ENCODE measurements around the gene SPRR3. TPM values are rescaled to one million over a fixed set of nuclear protein-coding genes. Genes with fewer than 3 reads are reported as not detected.

Gene SPRR3
- not detected for total RNA-seq
- long read RNA-seq = 0 reads

DNA sequence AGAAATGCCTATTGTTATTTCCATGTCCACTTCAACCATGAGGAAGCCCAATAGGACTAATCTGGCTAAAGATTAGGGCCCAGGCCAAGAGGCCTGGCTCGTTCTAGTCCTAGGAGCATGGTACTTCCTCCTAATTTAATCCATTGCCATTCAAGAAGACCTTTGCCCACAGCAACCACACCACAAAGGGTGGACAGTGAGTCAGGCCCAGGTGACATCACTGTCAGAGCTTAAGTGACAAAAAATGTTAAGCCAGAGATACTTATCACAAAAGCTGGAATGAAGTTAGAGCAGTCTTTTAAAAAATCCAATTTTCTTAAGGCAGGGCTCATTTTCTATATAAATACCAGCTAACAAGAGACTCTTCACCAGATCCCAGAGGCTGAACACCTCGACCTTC, at the start of gene SPRR3:
SPRR3 (plus strand) TSS at position 368 of the 400 bp plus-strand sequence. CDS start 1,272 bp downstream, outside the sequence.
- DNase-seq (ENCODE audit: low spot score) = no peak
- intact Hi-C loops (cut with DNase I) = no loop called here

DNA sequence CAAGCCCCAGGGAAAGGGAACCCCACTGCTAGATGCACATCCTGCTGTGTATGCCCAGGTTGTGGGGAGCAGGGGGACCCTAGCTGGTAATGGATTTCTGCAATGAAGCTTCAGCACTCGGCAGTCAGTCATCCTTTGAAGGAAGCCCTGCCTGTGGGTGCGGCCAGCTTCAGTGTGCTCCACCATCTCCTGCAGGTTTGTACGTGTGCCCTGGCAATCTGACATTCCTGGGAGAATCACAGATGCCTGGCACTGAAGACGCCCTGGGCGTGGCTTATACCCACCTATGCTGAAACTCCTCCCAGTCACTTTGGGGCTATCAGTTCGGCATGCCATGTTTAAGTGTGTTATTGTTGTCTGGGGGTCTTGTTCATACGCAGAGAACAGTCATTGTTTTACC, 47.8 kb upstream of the SPRR3 start:
- intact Hi-C loops (cut with DNase I) = no loop called here

GRCh38 chr1:152954436-152954835, 47.1 kb upstream of the SPRR3 start:
- DNase-seq (ENCODE audit: low spot score) = no peak
- intact Hi-C loops (cut with DNase I) = no loop called here

More for the DNA sequence above, 47.8 kb upstream of the SPRR3 start:
- DNase-seq (ENCODE audit: low spot score) = no peak

- no peak for DNase-seq (ENCODE audit: low spot score)
- intact Hi-C loops (cut with DNase I) = no loop called here
Measured at GRCh38 chr1:152957561-152957960, 44.0 kb upstream of the SPRR3 start.

DNA sequence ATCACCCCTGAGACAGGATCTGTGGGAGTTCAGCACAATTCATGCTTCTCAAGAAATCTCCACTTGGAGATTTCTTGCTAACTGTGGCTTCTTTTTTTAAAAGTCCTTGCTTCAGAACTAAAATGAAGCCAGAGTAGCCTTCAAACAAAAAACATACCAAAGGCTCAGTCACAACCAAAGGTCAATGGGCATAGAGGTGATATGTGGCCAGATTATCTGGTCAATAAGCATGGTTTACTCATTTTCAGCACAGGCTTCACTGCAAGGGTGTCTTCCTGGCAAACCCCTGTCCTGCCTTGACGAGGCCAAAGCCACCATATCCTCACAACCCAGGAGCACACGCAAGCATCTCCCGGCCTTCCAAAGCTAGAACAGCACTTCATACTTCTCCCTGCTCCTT, 42.3 kb upstream of the SPRR3 start:
- intact Hi-C loops (cut with DNase I) = no loop called here
- DNase-seq (ENCODE audit: low spot score) = no peak

GRCh38 chr1:152959801-152960451, 41.6 kb upstream of the SPRR3 start:
- intact Hi-C loops (cut with DNase I) = no loop called here
- no peak for DNase-seq (ENCODE audit: low spot score)

DNA sequence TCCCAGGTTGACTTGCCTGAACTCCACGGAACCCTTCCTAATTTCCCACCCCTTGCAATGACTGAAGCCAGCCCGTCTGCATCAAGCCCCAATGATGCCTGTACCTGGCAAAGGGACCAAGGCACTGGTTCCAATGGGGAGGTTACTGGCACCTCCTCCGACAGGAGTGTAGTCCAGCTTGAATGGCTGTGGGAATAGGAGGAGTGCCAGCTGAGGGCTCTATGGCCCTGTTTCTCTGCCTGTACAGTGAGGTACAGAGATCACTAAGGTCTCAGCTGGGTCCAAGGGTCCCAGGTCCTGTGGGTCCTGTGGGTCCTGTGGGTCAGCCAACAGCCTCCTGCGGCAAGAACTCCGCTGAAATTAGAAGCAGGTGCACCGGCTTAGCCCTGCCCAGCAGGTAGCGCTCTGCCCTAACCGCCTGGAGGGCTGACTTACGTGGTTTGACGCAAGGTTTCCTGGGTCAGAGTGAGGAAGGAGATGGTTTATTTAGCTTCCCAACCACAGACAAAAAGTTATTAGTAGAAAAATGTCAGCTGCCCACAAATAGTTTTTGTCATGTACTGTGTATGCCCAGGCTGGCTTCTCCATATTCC, 41.0 kb upstream of the SPRR3 start:
- no peak for DNase-seq (ENCODE audit: low spot score)
- intact Hi-C loops (cut with DNase I) = no loop called here

DNA sequence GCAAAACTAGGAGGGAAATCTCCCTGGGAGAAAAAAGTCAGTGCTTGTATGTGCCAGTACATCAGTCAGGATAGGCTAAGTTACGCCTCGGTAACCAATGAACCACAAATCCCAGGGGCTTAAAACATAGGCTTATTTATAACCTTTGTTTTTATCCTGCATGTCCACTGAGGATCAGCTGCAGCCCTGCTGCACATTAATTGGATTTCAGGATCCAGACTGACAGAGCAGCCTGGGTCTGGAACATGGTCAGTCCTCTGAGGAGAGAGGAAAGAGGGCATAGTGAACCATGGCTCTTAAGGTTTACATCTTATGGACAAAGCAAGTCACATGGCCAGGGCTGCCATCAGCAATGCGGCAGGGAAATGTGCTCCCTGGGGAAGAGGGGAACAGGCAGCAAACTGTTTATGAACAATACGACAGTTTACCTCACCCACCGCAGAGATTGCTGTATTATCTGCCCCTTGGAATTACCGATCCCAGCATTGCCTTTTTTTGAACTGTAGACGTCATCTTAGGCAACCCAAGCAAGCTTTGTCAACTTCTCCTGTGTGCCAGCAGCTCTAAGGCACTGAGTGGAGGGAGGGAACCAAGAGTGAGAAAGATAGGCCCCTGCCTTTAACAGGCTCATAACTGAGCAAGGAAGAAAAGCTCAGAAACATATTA, 40.2 kb upstream of the SPRR3 start:
- no peak for DNase-seq (ENCODE audit: low spot score)
- intact Hi-C loops (cut with DNase I) = no loop called here

- DNase-seq (ENCODE audit: low spot score) = no peak
- intact Hi-C loops (cut with DNase I) = no loop called here
Measured at GRCh38 chr1:152962876-152963415, 38.6 kb upstream of the SPRR3 start.

- intact Hi-C loops (cut with DNase I) = no loop called here
- DNase-seq (ENCODE audit: low spot score) = no peak
Measured at GRCh38 chr1:152964536-152964935, 37.0 kb upstream of the SPRR3 start.

DNA sequence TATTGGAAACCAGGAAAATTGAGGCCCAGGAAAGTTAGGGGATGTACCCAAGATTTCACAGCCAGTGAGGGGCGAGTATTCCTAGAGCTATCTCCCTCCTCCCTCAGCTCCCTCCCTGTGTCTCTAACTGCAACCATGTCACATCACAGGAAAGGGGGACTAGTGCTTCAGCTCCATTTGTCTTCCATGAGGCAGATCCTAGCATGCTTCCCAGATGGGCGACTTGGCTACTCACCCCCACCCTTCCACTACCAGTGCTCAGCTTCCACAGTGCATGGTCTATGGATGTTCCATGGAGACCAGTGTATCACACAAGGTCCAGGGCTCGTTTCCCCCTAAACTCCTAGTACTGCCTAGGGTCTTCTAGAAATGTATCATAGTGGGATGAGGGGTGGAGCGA, 35.7 kb upstream of the SPRR3 start:
- intact Hi-C loops (cut with DNase I) = no loop called here
- DNase-seq (ENCODE audit: low spot score) = no peak

DNA sequence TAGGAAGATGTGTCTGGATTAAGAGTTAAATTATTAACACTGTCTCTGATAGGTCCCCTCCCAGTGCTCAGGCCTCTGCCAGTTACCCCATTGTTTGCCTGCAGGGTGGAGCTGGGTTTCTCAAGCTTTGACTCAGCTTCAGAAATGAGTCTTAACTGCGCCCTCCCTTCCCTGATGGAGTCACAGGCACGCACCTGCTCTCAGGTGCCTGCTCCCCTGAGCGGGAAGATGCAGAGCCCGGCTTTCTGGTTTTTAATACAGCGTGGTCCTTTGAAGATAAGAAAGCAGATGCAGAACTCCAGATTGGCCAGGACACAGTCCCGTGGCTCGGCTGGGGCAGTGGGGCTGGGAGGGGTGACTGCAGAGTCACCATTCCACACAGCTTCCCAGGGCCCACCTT, 34.3 kb upstream of the SPRR3 start:
- DNase-seq (ENCODE audit: low spot score) = no peak
- intact Hi-C loops (cut with DNase I) = no loop called here

DNA sequence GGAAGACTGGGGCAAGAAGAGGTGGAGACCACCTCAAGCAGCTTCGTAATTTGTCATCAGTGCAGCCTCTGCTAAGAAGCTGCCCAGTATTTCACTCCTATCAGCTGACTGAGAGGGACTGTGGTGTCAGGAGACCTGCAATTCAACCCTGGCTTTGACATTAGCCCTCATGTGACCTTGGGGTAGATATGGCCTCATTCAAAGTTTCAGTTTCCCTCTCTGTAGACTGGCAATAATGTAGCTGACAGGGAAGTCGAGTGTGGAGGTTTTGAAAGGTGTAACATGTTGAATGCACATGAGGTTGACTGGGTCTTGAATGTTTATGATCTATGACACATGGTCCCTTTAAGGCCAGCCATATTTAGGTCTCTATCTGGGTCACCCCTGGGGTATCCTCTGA, 33.3 kb upstream of the SPRR3 start:
- no peak for DNase-seq (ENCODE audit: low spot score)
- intact Hi-C loops (cut with DNase I) = no loop called here

DNA sequence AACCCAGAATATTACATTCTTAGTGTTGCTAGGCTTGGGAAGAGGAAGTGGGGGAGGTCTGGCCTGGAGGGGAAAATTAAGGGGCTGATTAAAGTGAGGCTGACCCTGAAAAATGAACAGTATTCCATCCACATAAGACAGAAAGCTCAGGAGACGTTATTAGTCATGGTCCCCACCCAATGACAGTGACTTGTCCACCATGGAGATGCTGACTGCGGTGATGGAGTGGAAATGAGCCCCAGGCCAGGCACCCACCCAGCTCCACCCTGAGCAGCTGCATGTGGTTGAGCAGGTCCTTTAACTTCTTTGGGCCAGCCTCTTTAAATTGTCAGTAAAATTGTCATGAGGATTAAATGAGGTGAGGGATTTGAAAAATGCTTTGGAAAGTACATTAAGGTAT, 32.5 kb upstream of the SPRR3 start:
- DNase-seq (ENCODE audit: low spot score) = no peak
- intact Hi-C loops (cut with DNase I) = no loop called here

DNA sequence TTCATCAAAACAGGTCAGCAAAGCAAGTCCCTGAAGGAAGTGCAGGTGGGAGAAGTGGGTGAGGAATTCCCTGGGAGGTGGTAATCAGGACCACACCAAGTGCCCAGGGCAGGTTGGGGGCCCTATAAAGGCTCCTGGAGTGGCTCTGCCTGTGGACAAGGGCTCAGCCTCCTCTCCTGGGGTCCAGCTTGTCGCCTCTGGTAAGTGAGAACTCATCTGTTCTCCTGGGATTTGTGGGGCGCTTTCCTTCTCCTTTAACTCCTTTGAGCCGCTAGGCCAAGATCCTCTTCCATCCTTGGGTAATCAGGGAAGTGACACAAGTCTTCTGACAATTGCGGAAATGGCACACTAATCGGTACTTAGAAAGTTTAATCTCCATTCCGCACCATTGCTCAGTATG, 31.1 kb upstream of the SPRR3 start, which contains the start of gene SPRR4:
SPRR4 (plus strand) TSS at position 154 of the 400 bp plus-strand sequence. CDS start 1,243 bp downstream, outside the sequence.
- no peak for DNase-seq (ENCODE audit: low spot score)
- intact Hi-C loops (cut with DNase I) = no loop called here

GRCh38 chr1:152972196-152972886, 29.2 kb upstream of the SPRR3 start:
- intact Hi-C loops (cut with DNase I) = no loop called here
- no peak for DNase-seq (ENCODE audit: low spot score)

- DNase-seq (ENCODE audit: low spot score) = no peak
- intact Hi-C loops (cut with DNase I) = no loop called here
Measured at GRCh38 chr1:152976688-152977087, 24.9 kb upstream of the SPRR3 start.

- intact Hi-C loops (cut with DNase I) = no loop called here
- no peak for DNase-seq (ENCODE audit: low spot score)
Measured at GRCh38 chr1:152977614-152978013, 23.9 kb upstream of the SPRR3 start.

GRCh38 chr1:152980676-152981075, 20.9 kb upstream of the SPRR3 start:
- no peak for DNase-seq (ENCODE audit: low spot score)
- intact Hi-C loops (cut with DNase I) = no loop called here
